Measurements from ENCODE around the gene SDHAF2.
"Not testable (repeated sequence)": the region's sequence is repeated elsewhere in the genome, so short reads cannot be mapped to it uniquely, and the experiment has no call there.

SDHAF2 gene

DNA sequence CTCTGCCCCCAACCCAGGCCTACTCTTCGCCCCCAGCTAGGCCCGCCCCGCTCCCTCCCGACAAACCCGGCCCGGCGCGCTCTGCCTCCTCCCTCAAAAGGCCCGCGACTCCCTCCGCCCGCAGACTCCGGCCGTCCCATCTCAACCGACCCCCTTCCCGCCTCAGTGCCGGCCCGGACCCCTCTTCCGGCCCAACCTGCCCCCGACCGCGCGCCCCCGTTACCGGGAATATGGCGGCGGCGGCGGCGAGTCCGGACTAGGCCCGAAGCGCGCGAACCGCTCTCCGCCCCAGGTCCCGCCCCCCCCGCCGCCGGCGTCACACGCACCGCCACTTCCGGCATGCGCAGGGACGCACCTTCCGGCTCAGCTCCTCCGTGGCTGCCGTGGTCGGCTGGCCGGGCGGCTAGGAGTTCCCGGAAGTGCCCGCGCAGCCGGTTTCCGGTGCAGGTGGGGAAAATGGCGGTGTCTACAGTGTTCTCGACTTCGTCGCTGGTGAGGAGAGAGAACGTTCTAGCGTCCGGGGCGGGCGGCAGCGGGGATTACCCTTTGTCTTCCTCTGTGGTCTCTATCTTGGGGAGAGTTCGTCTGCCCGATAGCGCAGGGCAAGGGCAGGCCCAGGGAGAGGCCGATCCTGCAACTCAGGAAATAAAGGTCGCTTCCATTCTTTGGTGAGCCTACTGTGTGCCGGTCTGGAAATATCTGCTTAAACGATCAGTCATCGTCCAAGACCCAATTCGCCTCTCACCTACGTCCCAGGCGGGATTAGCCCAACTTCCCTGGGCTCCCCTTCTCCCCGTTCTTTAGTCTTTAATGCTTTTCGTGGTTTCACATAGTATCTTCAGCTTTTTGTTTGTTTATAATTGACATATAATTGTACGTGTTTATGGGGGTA is at the start of gene SDHAF2, which contains the start of gene CPSF7:
SDHAF2 (plus strand) TSS at position 434 of the 892 bp plus-strand sequence; CDS start at position 457, 23 bp downstream.
CPSF7 (minus strand) TSS at position 285 of the 892 bp plus-strand sequence. CDS start 740 bp downstream, outside the sequence.
- DNase-seq = peak; percentile 85

DNA sequence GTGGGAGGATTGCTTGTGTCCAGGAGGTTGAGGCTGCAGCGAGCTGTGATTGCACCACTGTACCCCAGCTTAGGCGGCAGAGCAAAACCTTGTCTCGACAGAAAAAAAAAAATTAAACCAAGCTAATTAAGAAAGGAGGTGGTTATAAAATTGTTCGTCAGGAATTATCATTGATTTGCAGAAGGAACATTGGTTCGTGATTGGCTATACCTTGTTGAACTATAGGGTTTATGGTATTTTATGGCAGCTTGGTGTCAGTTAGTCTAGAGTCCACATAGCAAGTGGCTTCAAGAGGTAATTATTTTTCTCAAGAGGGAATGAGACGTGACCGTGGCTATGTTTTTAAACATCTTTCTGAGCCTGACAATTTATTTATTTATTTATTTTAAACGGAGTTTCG is 49.0 kb upstream of the SDHAF2 start:
- DNase-seq = no peak

DNA sequence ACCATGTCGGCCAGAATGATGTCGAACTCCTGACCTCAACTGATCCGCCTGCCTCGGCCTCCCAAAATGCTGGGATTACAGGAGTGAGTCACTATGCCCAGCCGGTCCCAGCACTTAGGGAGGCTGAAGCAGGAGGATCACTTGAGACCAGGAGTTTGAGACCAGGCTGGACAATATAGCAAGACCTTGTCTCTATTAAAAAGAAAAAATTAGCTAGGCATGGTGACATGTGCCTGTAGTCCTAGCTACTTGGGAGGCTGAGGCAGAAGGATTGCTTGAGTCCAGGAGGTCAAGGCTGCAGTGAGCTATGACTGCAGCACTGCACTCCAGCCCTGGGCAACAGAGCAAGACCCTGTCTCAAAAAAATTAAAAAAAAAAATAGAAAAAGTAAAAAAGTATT is 46.1 kb upstream of the SDHAF2 start:
- DNase-seq = not testable (repeated sequence)

DNA sequence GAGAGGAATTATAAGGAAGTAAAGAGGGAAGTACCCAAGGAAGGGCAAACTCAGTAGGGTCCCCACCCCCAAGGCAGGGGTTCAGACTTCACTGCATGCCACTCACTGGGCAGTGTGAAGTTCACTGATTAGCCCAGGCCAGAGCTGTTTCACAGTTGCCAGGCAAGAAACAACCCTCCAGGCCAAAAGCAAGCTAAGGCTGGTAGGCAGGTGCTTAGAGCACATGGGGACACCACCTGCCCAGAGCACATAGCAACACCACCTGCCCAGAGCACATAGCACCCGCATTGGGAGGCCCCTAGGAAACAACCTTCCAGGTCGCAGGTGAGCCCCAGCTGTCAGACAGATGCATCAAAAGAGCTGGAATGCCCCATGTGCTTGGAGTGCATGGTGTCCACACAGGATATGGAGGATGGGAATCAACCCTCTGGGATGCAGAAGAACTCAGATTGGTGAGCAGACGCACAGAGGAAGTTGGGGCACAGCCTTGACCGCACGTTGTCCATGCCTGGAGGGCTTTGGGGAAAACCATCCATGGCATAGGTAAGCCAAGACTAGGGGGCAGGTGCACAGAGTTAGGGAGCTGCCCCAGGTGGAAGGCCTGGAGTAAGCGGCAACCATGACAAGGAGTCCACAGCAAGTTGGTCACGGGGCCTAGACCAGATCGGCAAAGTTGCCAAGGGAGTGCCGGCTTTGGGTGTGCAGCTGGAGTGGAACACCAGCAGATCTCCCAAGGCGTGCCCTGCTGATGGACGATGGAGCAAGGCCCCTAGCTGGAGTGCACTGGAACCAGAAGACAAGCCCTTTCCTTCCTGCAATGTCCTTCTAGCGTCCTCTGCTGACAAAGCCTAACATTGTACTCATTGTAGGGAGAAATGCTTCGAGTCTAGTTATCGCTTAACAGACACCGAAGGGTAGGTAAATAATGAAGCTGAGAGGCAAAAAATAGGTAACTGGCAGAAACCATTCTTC is 45.4 kb upstream of the SDHAF2 start:
- no peak for DNase-seq

DNA sequence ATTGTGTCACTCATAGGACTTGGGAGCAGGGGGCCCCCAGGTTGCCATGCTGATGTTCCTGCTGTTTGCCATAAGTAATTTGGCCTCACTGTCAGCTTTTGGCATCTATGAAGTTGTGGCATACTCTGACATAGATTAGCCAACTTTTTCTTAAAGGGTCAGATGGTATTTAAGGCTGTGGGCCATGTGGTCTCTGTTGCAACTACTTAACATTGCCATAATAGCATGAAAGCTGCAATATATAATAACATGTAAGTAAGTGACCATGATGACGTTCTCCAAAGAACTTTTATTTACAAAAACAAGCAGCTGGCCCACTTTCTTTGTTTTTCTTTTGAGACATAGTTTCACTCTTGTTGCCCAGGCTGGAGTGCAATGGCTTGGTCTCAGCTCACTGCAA is 39.8 kb upstream of the SDHAF2 start:
- DNase-seq = no peak

DNA sequence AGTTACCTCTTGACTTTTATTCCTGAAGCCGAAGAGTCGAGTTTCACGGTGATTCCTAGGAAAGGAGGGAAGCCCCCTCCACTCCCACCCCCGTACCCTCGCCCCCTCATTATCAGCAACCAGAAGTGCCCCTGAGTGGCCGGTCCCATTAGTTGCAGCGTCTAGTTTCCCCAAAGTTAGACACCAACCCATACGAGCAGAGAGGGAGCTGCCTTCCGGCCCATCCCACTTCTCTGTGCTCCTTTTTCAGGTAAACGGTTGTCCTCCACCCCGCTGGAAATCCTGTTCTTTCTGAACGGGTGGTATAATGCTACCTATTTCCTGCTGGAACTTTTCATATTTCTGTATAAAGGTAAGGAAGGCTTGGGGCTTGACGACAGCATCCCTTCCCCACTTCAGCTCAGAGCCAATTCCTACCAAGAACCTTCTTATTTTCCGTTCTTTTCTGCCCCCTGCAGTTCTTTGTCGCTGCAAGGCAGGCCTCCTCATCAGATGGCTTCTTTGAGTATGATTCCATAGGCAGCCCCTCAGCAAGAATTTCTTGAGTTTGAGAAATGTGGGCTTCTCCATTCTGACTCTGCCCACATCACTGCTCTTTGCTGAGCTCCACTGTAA is 36.8 kb upstream of the SDHAF2 start:
- DNase-seq = no peak

DNA sequence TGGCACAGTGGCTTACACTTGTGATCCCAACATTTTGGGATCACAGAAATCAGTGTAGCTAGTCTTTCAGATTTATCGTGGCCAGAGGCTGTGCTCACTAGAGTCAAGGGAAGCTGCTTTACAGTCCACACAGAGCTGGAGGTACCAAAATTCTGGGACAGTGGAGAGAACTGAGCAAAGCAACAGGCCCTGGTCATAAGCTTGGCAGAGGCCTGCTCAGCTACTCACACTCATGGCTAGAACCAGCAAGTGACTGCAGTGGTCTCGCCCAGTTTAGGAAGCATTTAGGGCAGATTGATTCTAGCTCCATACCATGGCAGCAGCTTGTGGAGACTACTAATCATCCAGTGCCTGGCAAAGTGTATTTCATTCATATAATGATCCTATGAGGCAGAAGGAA is 28.8 kb upstream of the SDHAF2 start:
- DNase-seq = no peak

DNA sequence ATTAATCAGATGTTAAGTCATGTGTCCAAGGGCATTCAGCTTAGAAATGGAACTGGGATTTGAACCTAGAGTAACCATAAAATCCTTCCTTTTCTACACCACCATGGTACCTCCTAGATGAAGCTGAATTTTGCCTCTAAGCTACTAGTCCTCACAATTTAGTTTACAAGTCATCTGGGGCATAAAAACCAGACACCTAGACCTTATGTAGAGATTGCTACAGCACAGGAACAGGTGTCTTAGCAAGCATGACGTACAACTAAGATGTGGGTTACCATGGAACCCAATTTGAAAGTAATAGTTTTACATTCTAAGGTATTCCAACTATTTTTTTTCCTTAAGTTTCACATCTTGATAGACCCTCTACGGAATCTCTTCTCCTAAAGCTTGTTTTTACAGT is 28.4 kb upstream of the SDHAF2 start:
- no peak for DNase-seq

DNA sequence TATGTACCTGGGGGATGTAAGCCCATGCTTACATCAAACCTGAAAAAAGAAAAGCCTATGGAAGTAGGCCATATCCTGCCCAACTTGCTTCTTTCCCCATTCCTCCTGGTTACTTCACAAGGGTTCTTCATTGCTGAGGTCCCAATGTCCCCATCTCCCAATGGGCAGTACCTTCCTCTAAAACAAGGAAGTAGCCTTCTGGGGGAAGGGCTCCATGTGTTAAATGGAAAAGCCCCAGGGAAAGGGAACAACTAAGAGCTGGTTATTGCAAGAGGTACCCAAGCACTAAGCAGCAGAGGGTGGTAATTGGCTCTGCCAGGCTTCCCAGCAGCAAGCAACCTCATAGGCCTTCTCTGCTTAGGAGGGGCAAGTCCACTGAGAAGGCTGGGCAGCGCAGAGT is 26.3 kb upstream of the SDHAF2 start:
- DNase-seq = no peak

DNA sequence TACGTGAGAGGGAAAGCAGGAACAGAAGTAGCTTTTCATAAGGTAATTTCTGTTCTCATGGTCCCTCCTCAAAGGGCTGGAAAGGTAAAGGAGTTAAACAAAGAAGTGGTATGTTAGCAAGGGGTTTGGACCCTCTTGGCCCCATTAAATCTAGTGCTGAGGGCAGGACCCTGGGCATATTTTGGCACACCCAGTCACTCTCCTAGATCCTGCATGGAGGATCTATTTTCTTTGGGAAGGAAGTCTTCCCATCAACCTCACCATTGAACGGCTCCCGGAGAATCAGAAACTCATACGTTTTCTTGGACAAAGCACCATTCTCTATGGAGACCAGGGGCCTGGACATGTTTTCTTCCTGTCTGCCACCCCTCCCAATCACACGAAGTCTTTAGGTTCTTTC is 25.8 kb upstream of the SDHAF2 start:
- DNase-seq = no peak

DNA sequence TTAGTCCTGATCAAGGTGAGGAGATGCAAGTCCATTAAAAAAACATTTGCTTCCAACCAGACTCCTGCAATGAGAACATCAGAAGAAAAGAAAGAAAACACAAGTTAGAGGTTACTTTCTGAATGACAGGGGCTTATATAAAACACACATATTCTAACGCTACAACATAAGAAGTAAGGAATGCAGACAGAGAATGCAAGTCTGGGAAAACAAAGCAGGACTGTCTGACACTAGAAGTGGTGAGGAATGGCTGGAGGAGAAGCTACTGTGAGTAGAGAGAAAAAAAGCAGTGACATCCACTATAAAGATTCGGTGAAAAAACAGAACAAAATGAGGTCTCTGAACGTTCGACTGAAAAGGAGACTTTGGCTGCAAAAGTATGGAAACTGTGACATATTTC is 25.3 kb upstream of the SDHAF2 start:
- no peak for DNase-seq

DNA sequence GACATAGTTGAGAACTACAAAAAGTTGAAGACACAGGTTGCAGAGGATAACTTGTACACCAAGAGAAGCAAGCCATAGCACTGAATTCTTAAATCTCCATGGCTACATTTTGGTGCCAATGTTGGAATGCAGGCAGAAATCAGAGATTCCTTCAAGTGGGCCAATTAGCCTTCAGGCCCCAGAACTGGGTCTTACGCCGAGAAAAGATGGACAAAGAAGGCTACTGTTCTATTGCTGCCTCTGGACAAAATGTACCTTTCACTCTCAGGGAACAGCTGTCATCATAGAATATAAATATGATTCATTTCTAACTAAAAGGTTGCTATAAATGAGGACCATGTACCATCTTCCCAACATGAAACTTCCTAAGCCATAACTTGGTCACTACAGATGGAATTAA is 23.9 kb upstream of the SDHAF2 start:
- DNase-seq = no peak

DNA sequence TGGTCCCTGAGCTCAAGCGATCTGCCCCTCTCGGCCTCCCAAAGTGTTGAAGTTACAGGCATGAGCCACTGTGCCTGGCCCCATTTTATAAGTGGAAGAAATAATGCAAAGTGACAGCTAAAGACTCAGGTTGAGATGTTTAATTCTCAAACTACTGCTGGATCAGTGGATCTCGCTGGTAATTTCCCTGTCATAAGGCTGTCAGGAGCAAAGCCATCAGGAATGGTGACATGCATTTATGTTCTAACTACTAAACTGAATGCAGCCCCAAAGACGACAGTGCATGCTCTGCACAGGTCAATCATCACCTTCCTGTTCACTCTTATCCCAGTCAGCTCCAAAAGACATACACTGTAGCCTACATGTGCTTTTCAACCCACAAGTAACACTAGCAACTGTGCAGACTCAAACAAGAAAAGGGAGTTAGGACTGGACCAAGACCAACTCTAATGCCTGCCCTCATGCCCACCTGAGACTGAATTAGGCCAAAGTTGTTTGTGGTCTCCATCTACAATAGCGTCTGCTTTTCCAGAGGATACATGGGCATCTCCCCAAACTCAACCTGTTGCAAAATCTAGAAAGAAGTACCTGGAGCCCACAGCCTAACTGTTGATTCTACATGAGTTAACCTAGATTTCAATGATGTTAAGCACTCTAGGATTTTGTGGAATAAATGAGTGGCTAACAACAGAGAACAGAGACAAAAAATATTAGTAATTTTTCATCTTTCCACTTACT is 22.8 kb upstream of the SDHAF2 start:
- DNase-seq = no peak

DNA sequence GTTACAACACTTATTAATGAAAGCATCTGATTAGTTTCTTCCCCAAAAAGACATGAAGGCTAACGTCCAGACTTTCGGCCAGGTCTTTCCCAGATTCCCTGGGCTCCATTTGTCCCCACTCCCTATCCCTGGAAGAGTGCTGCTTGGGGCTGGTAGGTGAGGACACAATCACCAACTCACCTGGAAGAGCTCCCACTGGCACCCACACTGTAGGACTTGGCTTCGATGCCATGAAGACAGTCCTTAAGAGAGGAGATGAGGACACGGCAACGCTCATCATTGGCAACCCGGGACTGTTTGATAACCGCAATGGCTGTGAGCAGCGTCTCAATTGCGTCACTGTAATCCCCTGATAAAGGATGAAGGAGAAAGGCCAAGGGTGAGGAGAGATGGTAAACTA is 18.3 kb upstream of the SDHAF2 start:
- no peak for DNase-seq

DNA sequence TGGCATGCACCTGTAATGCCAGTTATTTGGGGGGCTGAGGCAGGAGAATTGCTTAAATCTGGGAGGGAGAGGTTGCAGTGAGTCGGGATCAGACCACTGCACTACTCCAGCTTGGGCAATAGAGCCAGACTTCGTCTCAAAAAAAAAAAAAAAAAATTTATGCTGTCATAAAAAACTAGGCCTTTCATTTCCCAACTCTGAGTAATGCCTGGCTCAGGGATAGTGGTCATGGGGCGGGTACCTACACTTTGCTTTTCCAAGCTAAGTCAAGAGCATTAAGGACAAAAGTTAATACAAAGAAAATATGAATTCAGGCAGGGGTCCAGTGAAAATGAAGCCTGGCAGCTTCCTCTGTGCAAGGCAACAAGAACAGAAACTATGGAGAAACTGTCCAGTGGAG is 16.4 kb upstream of the SDHAF2 start:
- no peak for DNase-seq

DNA sequence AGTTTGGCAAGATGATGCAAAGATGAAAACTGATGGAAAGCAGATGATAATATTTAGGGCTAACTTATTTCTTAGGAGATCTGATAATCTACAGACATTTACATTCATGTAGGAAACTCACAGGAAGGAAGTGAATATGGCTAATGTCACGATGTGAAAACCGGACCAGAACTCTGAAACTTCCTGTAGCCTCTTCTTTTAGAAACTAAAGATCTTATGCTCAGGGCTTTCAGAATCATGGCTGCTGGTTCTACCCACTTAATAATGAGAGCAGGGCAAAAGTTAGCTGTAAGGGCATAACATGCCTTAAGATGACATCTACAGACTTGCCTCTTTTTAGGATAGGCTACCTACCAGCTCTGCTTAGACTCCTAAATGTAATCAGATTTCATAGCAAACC is 15.4 kb upstream of the SDHAF2 start:
- DNase-seq = no peak

DNA sequence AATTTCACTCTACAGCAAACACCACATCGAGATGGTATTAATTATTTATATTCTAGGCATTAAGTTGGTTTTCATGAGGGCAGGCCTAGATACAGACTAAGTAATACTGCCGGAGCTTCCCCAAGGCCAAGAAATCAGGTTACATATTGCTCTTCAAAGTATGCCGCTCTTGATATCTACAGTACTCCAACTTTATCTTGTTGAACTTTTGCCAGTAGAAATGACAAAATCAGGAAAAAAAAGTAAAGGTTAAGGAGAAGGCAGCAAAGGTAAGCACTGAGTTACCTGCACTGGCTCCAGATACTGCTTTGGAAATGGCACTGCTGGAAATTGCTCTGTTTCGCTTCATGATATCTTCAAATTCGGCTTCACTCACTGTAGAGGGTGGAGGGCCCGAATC is 14.5 kb upstream of the SDHAF2 start:
- no peak for DNase-seq

DNA sequence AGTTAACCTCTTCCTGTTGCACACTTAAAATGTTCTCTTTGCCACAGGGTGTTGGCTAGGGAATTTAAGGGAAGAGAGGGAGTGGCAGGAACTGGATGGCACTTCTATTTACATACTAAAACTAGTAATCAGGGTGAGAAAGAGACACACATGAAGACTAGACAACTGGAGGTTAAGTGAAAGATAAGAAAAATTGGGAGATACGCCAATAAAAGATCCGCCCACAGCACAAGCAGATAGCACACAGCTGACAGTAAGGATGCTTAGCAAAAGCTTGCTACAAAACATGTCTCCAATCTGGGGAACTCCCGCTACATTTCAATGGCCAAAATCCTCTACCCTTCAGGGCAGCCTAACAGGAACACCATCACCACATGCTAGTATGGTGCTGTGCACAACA is 13.0 kb upstream of the SDHAF2 start:
- no peak for DNase-seq

DNA sequence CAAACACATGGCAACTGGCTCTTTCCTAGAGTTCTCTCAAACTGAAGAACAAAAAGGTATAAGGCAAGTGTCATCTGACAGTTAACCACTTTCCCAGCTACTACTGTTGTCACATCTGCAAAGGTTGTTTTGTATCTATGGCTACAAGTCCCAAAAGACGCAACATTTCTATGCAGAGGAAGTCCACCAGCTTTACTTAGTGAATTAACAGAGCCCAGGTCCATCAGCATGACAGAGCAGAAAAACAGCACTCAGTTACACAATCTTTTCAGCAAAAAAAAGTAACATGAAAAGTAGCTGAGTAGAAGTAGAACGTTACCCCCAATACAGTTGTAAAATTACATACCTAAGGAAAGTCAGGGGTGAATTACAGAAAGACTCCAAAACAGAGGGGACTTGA is 12.3 kb upstream of the SDHAF2 start:
- no peak for DNase-seq

DNA sequence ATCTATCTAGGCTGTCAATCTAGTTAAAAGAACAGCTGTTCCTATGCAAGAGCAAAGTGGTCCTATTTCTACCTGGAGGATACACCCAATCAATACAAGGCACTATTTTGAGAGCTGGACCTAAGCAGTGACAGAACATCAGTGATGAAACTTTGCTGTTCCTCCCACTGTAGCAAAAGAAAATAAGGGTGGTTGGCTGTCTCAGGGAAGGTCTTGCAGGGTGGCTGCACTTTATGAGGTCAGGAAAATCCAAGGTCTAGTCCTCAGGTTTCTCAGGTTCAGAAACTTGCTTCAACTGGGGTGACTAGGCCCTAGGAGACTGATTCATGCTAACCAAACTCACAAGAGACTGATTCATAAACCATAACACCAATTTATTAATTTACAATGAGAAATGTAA is 11.8 kb upstream of the SDHAF2 start:
- no peak for DNase-seq

DNA sequence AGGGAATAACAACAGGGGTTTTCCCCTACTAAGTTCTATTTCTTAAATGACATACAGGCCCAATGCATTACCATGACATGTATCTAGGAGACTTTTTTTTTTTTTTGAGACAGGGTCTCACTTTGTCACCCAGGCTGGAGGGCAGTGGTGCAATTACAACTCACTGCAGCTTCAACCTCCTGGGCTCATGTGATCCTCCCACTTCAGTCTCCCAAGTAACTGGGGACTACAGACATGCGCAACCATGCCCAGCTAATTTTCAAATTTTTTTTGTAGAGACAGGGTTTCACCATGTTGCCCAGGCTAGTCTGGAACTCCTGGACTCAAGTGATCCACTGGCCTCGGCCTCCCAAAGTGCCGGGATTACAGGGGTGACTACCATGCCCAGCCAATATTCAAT is 7.7 kb upstream of the SDHAF2 start:
- no peak for DNase-seq

DNA sequence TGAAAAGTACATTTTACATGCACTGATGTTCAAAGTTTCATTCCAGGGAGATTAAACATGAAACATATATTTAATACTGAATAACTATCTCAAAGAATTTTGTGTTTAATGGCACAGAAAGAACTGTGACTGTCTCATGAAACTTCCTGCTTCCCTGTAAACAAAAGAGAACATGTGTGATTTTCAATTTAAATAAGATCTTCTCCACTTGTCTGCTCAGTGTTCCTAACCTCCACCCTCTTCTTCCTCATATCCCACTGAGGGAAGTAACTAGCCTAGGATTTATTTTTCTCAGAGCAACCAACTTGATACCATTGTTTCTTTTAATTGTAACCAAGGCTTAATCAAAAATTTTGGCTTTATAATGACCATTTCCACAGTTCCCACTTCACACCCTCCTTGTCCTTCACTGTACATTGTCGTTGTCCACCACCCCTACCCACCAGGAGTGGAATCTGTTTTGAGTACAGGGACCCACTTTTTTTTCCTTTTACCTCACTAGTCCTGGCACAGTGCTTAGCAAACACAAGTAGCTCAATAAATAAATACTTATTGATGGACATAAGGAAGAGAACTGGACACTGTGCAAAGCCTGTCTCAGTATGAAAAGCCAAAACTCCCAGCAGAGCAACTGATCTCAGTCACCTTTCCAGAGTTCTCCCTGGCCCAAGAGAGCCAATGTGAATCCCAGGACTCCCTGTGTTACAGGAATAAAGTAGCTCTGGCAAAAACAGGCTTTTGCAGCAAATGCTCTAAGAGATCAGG is 4.4 kb upstream of the SDHAF2 start:
- no peak for DNase-seq
